Transverse colon (tissue), 4 donors: Measurements from ENCODE around the gene GTPBP2.

Experiments
- EP300 ChIP-seq: sonication (generic); formaldehyde crosslinking; IDR thresholded peaks from one replicate; pipeline ENCODE4 v1.6.1; 2017; ENCODE audit warnings: antibody characterized with exemption, low read depth
- POLR2A ChIP-seq: fragments of 450-650 bp; IDR thresholded peaks from one replicate; pipeline ENCODE4 v1.6.1; 2016; ENCODE audit warnings: antibody characterized with exemption, mild to moderate bottlenecking, moderate library complexity
- POLR2AphosphoS5 ChIP-seq, 3 donors: sonication (generic); formaldehyde crosslinking; IDR thresholded peaks; one replicate each; pipeline ENCODE4 v1.6.1; 2016; ENCODE audit warnings: antibody characterized with exemption in 3 of 3
- TF ChIP-seq, protein P1 (sequence below), 5 experiments: fragments of 200-600 bp in 3 of 5; fragments of 450-650 bp in 2 of 5; sonication (generic) in 3 of 5; IDR thresholded peaks; 1 replicate in 2 of 5; 2 replicates in 3 of 5; pipeline ENCODE4 v1.5.1; 2016 to 2017; ENCODE audit warnings: antibody characterized with exemption in 5 of 5, inconsistent platforms in 3 of 5, mild to moderate bottlenecking in 2 of 5, moderate library complexity in 1 of 5

DNA sequence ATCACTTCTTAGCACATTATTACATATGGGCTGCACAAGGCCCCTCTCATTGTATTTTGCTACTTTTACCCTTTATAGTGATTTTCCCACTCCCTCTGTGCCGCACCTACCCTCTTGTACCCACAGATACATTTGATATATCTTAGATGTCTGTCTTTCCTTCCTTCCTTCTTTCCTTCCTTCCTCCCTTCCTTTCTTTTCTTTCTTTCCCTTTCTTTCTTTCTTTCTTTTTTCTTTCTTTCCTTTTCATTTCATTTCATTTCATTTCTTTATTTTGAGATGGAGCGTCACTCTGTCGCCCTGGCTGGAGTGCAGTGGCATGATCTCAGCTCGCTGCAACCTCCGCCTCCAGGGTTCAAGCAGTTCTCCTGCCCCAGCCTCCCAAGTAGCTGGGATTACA is 40.9 kb downstream of the GTPBP2 start:
- TF ChIP-seq, protein P1, sequence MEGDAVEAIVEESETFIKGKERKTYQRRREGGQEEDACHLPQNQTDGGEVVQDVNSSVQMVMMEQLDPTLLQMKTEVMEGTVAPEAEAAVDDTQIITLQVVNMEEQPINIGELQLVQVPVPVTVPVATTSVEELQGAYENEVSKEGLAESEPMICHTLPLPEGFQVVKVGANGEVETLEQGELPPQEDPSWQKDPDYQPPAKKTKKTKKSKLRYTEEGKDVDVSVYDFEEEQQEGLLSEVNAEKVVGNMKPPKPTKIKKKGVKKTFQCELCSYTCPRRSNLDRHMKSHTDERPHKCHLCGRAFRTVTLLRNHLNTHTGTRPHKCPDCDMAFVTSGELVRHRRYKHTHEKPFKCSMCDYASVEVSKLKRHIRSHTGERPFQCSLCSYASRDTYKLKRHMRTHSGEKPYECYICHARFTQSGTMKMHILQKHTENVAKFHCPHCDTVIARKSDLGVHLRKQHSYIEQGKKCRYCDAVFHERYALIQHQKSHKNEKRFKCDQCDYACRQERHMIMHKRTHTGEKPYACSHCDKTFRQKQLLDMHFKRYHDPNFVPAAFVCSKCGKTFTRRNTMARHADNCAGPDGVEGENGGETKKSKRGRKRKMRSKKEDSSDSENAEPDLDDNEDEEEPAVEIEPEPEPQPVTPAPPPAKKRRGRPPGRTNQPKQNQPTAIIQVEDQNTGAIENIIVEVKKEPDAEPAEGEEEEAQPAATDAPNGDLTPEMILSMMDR (IDR thresholded peaks at IDR 0.05), result no peak
- TF ChIP-seq POLR2AphosphoS5 (IDR thresholded peaks at IDR 0.05), result no peak
- TF ChIP-seq POLR2A, result no peak
- TF ChIP-seq EP300, result no peak
